Stimulated activated CD8-positive, alpha-beta memory T cell treated with anti-CD3 and anti-CD28 coated beads, Interleukin-15, amount 100 ng/mL, for 4 hours (primary cell): ENCODE data around the gene MMD2.
A peak's percentile ranks its signal among the peaks of the same experiment; 100 is the strongest.
"Not testable (repeated sequence)": the region's sequence is repeated elsewhere in the genome, so short reads cannot be mapped to it uniquely, and the experiment has no call there.

ENCODE experiments used
- DNase-seq, 2 donors: peaks; one replicate each; pipeline ENCODE4 v3.0.0-alpha.2; 2020; ENCODE audit warnings: low read depth in 2 of 2

Gene MMD2, protein sequence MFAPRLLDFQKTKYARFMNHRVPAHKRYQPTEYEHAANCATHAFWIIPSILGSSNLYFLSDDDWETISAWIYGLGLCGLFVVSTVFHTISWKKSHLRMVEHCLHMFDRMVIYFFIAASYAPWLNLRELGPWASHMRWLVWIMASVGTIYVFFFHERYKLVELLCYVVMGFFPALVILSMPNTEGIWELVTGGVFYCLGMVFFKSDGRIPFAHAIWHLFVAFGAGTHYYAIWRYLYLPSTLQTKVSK

DNA sequence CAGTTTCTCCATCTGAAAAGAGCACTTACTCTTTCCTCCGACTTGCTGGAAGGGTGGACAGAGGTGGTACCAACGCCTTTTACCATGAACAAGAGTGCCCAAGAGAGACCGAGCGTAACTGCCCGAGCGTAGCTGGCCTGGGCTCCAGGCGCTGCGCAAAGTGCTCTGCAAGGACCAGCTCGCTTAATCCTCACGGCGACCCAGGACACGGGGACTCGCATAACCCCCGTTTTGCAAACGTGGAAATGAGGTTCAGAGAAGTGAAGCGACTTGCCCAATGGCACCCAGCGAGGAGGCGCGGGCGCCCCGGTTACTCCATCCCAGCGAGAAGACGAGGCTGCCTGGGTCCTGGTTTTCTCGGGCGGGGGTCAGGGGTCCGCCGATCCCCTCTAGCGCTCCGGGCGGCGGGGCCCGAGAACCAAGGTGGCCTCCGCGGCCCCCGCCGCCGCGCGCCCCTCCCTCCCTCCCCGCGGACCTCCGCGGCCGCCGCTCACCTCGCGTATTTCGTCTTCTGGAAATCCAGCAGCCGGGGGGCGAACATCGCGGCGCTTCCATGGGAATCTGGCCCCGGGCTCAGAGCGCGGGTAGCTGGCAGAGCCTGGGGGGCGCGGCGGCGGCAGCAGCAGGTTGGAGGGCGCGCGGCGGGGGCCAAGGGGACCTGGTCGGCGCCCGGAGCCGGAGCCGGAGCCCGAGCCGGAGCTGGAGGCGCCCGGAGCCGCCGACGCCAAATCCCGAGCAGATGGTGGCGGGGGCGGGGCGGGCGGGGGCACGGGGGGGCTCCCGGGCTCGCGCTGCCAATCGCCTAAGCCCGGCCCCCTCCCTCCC lies at the start of gene MMD2:
Gene MMD2, minus strand, starts transcription at position 711 of the 825 bp plus-strand sequence. Its CDS starts 170 bp downstream, at position 541.
- no peak for DNase-seq

DNA sequence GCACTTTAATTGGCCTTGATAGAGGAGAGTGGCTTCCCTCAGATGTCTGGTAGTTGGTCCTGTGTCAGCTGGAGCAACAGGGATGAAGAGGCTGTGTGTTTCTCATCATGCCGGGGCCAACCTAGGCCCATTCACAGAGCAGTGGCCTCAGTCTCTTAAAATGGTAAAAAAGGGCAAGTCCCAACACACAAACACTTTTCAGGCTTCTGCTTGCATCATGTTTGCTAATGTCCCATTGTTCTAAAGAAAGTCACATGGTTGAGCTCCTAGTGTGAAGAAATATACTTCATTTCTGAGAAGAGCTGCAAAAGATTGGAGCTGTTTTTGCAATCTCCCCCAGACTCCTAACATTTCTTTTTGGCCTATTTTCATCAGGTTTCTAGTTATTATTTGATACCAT lies 46.1 kb upstream of the MMD2 start:
- DNase-seq, result no peak

DNA sequence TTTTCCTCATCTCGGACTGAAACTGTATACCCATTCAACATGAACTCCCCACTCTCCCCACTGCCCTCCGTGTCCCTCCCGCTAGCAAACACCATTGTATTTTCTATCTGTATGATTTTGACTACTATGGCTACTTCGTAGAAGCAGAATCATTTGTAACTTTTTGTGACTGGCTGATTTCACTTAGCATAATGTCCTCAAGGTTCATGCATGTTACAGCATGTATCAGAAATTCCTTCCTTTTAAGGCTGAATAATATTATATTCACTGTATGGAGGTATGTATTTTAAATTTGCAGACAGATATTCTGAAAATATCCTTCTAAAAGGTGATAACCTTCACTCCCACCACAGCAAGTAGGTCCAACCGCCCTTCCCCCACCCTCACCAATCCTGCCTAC lies 42.9 kb upstream of the MMD2 start:
- DNase-seq, result no peak

DNA sequence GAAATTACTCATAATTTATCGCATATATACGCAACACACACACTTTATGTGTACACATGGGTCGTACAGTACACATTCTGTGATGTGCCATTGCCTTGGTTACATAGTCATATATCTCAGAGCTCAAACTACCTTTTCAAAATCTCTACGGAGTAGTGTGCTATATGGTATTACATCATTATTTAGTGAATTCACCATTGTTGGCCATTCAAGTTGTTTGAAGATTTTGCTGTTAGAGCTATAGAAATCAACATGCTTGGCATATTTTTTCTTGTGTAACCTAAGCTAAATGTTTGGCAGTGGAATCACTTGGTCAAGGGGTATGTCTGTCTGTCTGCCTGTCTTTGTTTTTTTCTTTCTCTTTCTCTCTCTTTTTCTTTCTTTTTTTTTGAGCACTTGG lies 42.0 kb upstream of the MMD2 start:
- no peak for DNase-seq

DNA sequence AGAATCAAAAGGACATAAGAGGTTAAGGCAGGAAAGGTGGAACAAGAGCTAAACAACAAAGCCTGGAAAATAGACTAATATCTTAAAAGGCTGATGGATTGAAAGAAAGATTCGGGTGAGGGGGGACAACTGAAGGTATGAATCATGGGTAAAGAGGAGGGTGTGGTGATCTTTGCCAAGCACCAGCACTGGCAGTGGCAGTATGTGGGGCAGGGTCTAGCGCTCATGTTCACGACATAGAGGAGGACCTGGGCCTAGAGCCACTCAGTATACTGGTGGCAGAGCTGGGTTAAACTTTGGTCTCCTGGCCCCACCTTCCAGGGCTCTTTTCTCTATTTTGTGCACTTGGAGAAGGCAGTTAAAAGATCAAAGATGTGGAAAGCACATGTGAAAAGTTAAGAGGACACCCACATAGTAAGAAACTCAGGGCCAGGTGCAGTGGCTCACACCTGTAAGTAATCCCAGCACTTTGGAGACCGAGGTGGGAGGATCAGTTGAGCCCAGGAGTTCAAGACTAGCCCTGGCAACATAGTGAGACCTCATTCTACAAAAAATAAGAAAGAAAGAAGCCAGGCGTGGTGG lies 40.5 kb upstream of the MMD2 start:
- DNase-seq, result no peak

DNA sequence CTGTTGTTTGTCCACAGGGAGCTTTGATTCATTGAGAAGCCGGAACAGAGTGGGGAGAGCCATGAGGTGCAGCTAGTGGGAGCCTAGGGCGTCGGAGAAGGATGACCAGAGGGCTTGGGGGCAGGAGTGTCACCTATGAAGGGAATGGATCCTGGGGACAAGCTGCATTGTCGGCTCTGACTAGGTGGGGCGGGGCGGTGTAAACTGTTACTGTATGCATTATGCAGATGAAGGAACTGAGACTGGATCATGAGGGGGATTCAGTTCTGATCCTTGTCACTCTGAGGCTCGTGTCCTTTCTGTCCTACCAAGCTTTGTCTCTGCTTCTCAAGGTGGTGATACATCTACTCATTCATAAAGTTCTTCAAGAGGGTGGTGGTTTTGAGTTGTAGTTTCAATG lies 39.9 kb upstream of the MMD2 start:
- no peak for DNase-seq

DNA sequence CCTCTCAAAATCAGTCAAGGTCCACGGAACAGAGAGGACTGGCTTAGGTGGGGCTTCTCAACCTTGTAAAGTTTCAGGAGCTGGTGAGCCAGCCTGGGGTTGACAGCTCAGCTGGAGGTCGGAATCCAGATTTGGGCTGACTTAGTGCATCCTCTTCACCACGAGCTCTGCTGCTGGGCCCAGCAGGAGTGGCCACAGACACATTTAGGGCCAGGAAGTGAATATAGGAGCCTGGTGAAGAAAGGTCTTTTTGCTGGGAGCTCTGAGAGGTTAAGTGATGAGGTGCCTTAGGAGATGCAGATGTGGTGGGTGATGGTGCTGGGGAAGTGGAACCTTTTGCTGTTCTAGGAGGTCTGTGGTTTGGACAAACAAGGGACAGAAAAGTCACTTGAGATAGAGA lies 39.3 kb upstream of the MMD2 start:
- DNase-seq, result no peak

DNA sequence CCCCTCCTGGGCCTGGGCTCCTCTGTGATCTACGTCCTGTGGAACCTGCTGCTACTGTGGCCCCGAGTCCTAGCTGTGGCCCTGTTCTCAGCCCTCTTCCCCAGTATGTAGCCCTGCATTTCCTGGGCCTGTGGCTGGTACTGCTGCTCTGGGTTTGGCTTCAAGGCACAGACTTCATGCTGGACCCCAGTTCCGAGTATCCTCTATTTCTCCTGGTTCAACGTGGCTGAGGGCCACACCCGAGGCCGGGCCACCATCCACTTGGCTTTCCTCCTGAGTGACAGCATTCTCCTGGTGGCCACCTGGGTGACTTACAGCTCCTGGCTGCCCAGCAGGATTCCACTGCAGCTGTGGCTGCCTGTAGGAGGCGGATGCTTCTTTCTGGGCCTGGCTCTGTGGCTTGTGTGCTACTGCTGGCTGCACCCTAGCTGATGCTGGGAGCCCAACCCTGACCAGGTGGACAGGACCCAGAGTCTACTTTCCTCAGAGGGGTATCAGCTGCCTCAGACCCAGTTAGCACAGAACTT lies 37.8 kb upstream of the MMD2 start:
- DNase-seq, result no peak

DNA sequence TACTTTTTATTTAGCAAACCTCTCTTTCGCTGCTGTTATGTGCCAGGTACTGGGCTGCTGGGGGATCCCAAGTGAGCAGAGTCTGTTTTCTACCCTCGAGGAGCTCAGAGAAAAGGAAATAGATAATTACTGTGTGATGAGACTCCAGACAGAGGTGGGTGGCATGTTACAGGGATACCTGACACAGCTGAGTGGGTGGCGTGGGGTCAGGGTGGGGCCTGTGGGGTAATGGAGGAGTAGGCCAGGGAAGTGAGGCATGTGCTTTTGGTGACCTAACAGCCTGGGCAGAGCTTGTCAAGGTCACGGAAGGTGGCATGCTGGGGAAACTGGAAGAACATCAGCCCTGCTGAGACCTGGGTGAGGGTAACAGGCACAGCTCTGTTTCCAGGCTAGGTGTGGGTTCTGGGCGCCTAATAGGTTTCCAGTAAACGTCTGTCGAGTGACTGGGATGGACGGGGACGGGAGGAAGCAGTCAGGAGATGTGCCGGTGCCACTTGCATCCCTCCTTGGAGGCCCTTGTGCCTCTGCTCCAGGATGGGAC lies 36.5 kb upstream of the MMD2 start:
- DNase-seq, result no peak

DNA sequence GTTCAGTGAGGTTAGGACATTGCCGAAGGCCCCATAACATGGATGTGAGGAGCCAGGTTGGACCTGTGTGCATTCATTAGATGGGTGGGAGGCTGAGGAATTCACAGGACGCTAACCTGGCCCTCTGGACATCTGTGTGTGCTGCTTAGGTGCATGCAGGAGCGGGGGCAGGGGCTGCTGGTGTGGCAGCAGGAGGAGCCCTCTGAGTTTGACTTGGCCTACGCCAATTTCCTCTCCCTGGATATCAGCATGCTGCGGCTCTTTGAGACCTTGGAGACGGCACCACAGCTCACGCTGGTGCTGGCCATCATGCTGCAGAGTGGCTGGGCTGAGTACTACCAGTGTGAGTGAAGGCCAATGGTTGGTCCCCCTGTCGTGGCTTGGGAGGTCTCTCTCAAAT lies 34.5 kb upstream of the MMD2 start:
- DNase-seq, result no peak

DNA sequence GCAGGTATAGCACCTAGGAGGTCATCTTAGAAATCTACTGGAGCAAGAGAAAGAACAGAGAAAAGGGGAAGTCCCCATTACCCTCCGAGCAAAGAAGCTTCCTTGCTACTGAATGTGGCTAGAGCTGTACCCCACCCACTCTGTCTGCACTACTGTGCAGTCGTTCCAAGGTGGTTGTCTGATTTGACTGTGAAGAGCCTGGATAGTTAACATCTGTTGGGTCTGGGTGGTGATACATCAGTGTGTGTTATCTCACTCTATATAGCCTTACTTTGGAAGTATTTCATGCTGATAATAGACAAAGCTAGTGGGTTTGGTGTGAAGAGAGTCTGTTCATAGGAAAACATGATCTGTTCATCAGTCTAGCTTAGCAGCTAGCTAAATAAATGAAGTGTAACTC lies 23.8 kb upstream of the MMD2 start:
- DNase-seq, result not testable (repeated sequence)

DNA sequence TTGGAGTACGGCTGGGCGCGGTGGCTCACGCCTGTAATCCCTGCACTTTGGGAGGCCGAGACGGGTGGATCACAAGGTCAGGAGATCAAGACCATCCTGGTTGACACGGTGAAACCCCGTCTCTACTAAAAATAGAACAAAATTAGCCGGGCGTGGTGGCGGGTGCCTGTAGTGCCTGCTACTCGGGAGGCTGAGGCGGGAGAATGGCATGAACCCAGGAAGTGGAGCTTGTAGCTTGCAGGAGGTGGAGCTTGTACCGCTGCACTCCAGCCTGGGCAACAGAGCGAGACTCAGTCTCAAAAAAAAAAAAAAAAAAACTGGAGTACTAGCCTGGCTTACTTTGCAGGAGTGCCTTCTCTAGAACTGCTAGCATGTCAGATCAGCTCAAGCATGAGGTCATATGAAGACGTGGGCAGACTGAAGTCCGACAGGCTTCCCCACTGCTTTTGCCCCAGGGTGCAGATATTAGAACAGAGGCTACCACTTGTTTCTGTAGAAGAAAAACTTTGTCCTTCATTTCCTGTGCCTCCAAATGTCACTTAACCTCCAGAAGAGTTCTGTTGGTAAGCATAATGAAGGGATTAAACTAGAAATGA lies 22.4 kb upstream of the MMD2 start:
- DNase-seq, result not testable (repeated sequence)

DNA sequence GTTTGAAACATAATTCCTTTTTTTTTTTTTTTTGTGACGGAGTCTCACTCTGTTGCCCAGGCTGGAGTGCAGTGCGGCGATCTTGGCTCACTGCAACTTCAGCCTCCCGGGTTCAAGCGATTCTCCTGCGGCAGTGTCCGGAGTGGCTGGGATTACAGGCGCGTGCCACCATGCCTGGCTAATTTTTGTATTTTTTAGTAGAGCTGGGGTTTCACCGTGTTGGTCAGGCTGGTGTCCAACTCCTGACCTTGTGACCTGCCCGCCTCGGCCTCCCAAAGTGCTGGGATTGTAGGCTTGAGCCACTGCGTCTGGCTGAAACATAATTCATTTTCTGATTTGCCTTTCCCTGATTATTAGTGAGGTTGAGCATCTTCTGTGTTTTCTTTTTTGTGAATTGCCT lies 16.6 kb upstream of the MMD2 start:
- DNase-seq, result not testable (repeated sequence)

DNA sequence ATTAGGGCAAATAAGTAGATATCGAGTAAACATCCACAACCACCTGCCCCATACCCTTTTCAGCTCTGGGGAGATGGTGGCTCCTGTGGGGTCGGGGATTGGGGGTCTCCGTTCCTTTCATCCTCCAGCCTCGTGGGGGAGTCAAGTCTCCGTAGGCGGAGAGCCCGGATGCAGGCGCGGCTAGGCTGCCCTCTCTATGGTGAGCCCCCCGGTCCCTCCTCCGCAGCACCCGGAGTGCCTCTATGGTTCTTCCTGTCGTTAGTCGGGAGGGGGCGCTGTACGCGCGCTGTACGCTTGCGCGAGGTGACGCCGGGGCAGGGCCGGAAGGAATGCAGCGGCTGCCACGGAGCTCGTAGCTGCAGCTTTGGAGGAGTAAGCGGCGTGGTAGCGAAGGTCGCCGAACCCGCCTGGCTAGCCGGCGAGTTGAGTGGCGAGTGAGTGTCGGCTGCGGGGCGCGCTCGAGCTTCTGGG lies 14.8 kb upstream of the MMD2 start:
- DNase-seq, result peak; percentile 81 to 83

DNA sequence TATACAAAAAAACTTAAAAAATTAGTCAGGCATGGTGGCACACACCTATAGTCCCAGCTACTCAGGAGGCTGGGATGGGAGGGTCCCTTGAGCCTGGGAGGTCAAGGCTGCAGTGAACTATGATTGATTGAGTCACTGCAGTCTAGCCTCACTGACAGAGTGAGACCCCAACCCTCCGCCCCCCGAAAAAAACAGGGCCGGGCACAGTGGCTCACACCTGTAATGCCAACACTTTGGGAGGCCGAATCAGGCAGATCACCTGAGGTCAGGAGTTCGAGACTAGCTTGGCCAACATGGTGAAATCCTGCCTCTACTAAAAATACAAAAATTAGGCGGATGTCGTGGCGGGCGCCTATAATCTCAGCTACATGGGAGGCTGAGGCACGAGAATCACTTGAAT lies 13.5 kb upstream of the MMD2 start:
- not testable (repeated sequence) for DNase-seq

DNA sequence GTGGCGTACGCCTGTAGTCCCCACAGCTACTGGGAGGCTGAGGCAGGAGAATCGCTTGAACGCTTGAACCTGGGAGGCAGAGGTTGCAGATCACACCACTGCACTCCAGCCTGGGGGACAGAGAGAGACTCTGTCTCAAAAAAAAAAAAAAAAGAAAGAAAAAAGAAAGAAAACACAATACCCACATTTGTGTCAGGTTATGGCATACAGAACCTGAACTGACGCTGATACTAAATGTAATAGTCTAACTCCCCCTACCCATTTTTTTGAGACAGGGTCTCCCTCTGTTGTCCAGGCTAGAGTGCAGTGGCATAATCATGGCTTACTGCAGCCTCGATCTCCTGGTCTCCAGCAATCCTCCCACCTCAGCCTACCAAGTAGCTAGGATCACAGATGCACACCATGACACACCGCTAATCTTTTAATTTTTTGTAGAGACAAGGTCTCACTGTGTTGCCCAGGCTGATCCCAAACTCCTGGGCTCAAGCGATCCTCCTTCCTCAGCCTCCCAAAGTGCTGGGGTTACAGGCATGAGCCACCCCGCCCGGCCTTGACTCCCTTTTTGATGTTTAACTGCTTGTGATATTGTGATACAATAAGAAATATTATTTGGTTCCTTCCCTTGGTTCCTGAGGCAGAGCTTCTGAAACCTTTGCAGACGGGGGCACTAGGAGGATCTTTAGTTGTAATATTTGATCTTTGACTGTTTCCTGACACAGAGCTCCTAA lies 6.5 kb upstream of the MMD2 start:
- no peak for DNase-seq

DNA sequence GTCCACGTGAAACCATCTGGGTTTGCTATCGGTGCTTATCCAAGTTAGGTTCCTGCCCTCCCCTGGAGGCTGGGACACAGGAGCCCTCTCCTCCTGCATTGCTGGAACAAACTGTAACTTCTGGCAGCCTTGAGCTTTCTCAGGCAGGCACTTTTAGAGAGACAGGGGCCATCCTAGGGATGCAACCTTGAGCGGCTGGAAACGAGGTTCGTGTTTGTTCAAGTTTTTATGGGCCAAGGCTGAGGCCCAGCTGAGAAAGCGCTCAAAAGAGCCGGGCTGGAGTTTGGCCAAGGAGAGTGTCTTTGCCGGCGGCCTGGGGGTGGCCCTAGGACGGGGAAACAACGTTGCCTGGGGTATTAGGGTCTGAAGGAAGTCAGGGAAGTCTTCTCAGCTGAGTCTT lies 5.5 kb upstream of the MMD2 start:
- no peak for DNase-seq

DNA sequence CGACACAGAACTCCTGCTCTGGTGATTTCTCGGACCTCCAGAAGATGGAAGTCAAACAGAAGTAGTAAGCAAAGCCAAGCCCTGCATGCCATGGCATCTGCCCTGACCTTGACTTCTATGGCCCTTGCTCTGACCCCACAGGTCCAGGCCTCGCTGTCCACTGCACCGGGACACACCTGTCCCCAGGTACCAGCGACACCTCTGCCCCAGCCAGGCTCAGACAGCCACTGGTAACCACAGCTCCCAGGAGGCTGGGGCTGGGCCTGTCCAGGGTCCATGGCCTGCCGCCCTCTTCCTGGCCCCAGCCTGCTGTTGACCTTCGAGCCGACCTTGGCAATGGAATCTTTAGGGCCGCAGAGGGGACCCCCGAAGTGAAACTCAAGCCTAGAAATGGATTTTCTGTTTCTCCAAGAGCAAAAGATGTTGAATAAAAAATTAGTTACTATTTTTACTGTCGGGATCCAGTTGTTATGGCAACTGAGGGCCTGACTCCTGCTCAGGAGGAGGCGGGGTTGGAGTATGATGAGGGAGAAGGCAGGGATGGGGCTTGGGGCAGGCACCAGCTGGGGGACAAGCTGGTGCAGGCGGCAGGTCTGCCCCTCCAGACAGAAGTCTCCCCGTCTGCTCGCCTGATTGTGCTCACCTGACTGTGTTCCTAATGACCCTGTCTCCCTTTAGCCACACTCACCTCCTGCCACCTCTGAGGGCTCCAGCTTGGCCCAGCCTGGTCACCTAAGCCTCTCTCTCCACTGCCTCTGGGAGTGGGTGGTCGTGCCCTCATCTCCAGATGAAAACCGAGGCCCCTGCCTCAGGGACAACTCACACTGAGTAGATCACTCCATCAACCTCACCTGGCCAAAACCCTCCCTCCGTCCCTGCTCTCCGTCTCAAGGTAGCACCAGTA lies 4.1 kb upstream of the MMD2 start:
- no peak for DNase-seq

DNA sequence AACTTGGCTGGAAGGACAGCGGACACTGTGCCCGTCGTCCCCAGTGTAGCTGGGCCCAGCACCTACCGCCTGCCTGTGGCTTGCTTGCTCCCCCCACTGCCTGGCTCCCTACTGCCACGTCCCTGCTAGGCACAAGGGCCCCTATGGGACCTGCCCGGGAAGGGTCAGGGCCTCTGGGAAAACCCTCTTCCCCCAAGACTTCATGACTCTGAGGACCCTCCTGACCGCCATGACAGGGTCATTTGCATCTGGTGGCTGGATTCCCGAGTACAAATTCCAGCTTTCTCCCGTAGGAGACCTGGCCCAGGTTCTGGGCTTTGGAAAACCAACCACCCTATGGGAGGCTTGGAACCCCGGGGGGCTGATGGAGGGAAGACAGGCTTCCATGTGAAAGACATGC lies 1.4 kb upstream of the MMD2 start:
- DNase-seq, result no peak

DNA sequence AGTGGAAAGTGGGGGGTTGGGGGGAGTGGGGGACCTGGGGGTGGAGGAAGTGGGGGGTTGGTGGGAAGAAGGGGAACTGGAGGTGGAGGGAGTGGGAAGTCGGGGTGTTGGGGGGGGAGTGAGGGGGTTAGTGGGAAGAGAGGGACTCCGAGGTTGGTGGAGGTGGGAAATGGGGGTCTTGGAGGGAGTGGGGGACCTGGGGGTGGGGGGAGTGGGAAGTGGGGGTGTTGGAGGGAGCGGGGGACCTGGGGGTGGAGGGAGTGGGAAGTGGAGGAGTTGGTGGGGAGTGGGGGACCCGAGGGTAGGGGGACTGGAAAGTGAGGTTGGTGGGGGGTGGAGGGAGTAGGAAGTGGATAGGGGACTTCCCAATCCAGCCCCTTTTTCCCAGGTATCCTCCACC lies 906 bp upstream of the MMD2 start:
- no peak for DNase-seq
